ENCODE results near the gene NR2C2.
"Not testable (repeated sequence)": the region's sequence is repeated elsewhere in the genome, so short reads cannot be mapped to it uniquely, and the experiment has no call there.

Gene NR2C2

GRCh38 chr3:14902719-14903118 is 44.7 kb upstream of the NR2C2 start:
- Histone ChIP-seq H3K27me3 (ENCODE audit: insufficient read depth, low read depth) (no peaks in the 10 kb centered on the region), H2AFZ (ENCODE audit: low read depth) (no peak overlapping the region), H3K36me3 (ENCODE audit: insufficient read depth) (no peaks in the 10 kb centered on the region), H4K20me1 (ENCODE audit: insufficient read depth) (no peaks in the 10 kb centered on the region), H3K9ac (no peak overlapping the region), H3K79me2 (ENCODE audit: insufficient read depth, low read depth) (no peaks in the 10 kb centered on the region), H3K4me3 (IDR thresholded peaks at IDR 0.05; ENCODE audit: insufficient read depth, low read depth, low read length) (no peak overlapping the region), H3K4me2 (no peak overlapping the region), H3K27ac (no peak overlapping the region), H3K4me1 (ENCODE audit: low read depth, poor library complexity, severe bottlenecking) (no peaks in the 10 kb centered on the region)
- no peak for TF ChIP-seq CTCF (conservative IDR thresholded peaks at IDR 0.05; ENCODE audit: low read depth, low read length)

- H3K4me2 ChIP-seq; H3K79me2 ChIP-seq (ENCODE audit: insufficient read depth, low read depth); H3K27ac ChIP-seq; H3K9ac ChIP-seq; H2AFZ ChIP-seq (ENCODE audit: low read depth); H3K36me3 ChIP-seq (ENCODE audit: insufficient read depth); H3K4me1 ChIP-seq (ENCODE audit: low read depth, poor library complexity, severe bottlenecking); H4K20me1 ChIP-seq (ENCODE audit: insufficient read depth); H3K27me3 ChIP-seq (ENCODE audit: insufficient read depth, low read depth); H3K4me3 ChIP-seq (IDR thresholded peaks at IDR 0.05; ENCODE audit: insufficient read depth, low read depth, low read length): not testable (repeated sequence)
Measured at GRCh38 chr3:14903501-14903900, 43.9 kb upstream of the NR2C2 start.

GRCh38 chr3:14905055-14905657 is 42.2 kb upstream of the NR2C2 start:
- H3K27me3 ChIP-seq (ENCODE audit: insufficient read depth, low read depth): no peaks in the 10 kb centered on the region
- no peak overlapping the region for H3K27ac ChIP-seq
- H3K9ac ChIP-seq: no peak overlapping the region
- H4K20me1 ChIP-seq (ENCODE audit: insufficient read depth): no peaks in the 10 kb centered on the region
- no peak overlapping the region for H3K4me3 ChIP-seq (IDR thresholded peaks at IDR 0.05; ENCODE audit: insufficient read depth, low read depth, low read length)
- no peak for TF ChIP-seq CTCF (conservative IDR thresholded peaks at IDR 0.05; ENCODE audit: low read depth, low read length)
- no peak overlapping the region for H2AFZ ChIP-seq (ENCODE audit: low read depth)
- H3K4me1 ChIP-seq (ENCODE audit: low read depth, poor library complexity, severe bottlenecking): no peaks in the 10 kb centered on the region
- no peaks in the 10 kb centered on the region for H3K36me3 ChIP-seq (ENCODE audit: insufficient read depth)
- no peak overlapping the region for H3K4me2 ChIP-seq
- no peaks in the 10 kb centered on the region for H3K79me2 ChIP-seq (ENCODE audit: insufficient read depth, low read depth)

- H4K20me1 ChIP-seq (ENCODE audit: insufficient read depth): no peaks in the 10 kb centered on the region
- H3K4me3 ChIP-seq (IDR thresholded peaks at IDR 0.05; ENCODE audit: insufficient read depth, low read depth, low read length): no peak overlapping the region
- H3K27me3 ChIP-seq (ENCODE audit: insufficient read depth, low read depth): no peaks in the 10 kb centered on the region
- no peak for TF ChIP-seq CTCF (conservative IDR thresholded peaks at IDR 0.05; ENCODE audit: low read depth, low read length)
- no peaks in the 10 kb centered on the region for H3K4me1 ChIP-seq (ENCODE audit: low read depth, poor library complexity, severe bottlenecking)
- no peaks in the 10 kb centered on the region for H3K79me2 ChIP-seq (ENCODE audit: insufficient read depth, low read depth)
- H3K36me3 ChIP-seq (ENCODE audit: insufficient read depth): no peaks in the 10 kb centered on the region
- H3K9ac ChIP-seq: no peak overlapping the region
- H2AFZ ChIP-seq (ENCODE audit: low read depth): no peak overlapping the region
- H3K27ac ChIP-seq: no peak overlapping the region
- H3K4me2 ChIP-seq: no peak overlapping the region
Measured at GRCh38 chr3:14906355-14906971, 40.9 kb upstream of the NR2C2 start.
